C4-2B (cell line): Measurements from ENCODE around the gene ITPR1.

Source experiments
- H3K27ac ChIP-seq: fragments of 450-650 bp; 2 replicates; pipeline ENCODE4 v1.5.1; 2017
- CTCF ChIP-seq: fragments of 450-650 bp; conservative IDR thresholded peaks from 2 replicates; pipeline ENCODE4 v1.5.1; 2017; ENCODE audit warnings: mild to moderate bottlenecking
- ZFX ChIP-seq: fragments of 450-650 bp; IDR thresholded peaks from 2 replicates; pipeline ENCODE4 v1.6.1; 2017

The ITPR1 gene

GRCh38 chr3:4707324-4707723 lies 214.2 kb downstream of the ITPR1 start:
- no peak for TF ChIP-seq CTCF

GRCh38 chr3:4708230-4708629 lies 215.1 kb downstream of the ITPR1 start:
- no peak overlapping the region for H3K27ac ChIP-seq
- TF ChIP-seq ZFX, result no peak
- TF ChIP-seq CTCF, result no peak

More at GRCh38 chr3:4707324-4707723, 214.2 kb downstream of the ITPR1 start:
- no peak overlapping the region for H3K27ac ChIP-seq

GRCh38 chr3:4709341-4709740 lies 216.2 kb downstream of the ITPR1 start:
- TF ChIP-seq CTCF (no peak), ZFX (no peak)
- H3K27ac ChIP-seq, result no peak overlapping the region

- H3K27ac ChIP-seq, result no peak overlapping the region
- TF ChIP-seq CTCF (no peak), ZFX (no peak)
Measured at GRCh38 chr3:4710191-4710590, 217.0 kb downstream of the ITPR1 start.

- TF ChIP-seq ZFX (no peak), CTCF (peak; percentile 59)
- no peak overlapping the region for H3K27ac ChIP-seq
Measured at GRCh38 chr3:4711680-4711992, 218.5 kb downstream of the ITPR1 start.

GRCh38 chr3:4712109-4712508 lies 219.0 kb downstream of the ITPR1 start:
- no peak overlapping the region for H3K27ac ChIP-seq

GRCh38 chr3:4714045-4714444 lies 220.9 kb downstream of the ITPR1 start:
- TF ChIP-seq ZFX (no peak), CTCF (no peak)
- H3K27ac ChIP-seq, result no peak overlapping the region

More at GRCh38 chr3:4712109-4712508, 219.0 kb downstream of the ITPR1 start:
- TF ChIP-seq ZFX (no peak), CTCF (no peak)
